ENCODE data around the gene ARL6IP6. TPM values are rescaled to one million over a fixed set of nuclear protein-coding genes. Genes with fewer than 3 reads are reported as not detected.

The ARL6IP6 gene
- polyA plus RNA-seq, 3 donors = 23.3 to 24.7 (median 23.4) TPM

GRCh38 chr2:152763651-152764050 lies 45.2 kb downstream of the ARL6IP6 start:
- no peak overlapping the region for H3K4me2 ChIP-seq (replicated peaks; ENCODE audit: extremely low read depth, low read length, poor library complexity, severe bottlenecking)
- no peaks in the 10 kb centered on the region for H3K79me2 ChIP-seq (ENCODE audit: insufficient read depth, low read length)
- H3K4me1 ChIP-seq (ENCODE audit: control insufficient read depth in 1 of 2, insufficient read depth in 2 of 2, low read length in 2 of 2) = no peaks in the 10 kb centered on the region
- H3K27ac ChIP-seq (ENCODE audit: low read depth in 1 of 2, low read length in 2 of 2) = no peak overlapping the region
- H3K4me3 Mint-ChIP-seq = no peak overlapping the region
- no peak for TF ChIP-seq CTCF (IDR thresholded peaks at IDR 0.05)
- H3K27me3 ChIP-seq (ENCODE audit: control insufficient read depth in 2 of 2, insufficient read depth in 2 of 2, low read length in 2 of 2) = no peaks in the 10 kb centered on the region
- H3K36me3 ChIP-seq (replicated peaks in 1 of 2; ENCODE audit: control insufficient read depth in 1 of 2, insufficient read depth in 2 of 2, low read length in 2 of 2) = peaks cover 13 to 44% of the 10 kb centered on the region in 2 donors
- peaks cover 2 to 3% of the 10 kb centered on the region in 2 donors for H3K9me3 ChIP-seq (replicated peaks in 1 of 2; ENCODE audit: control insufficient read depth in 1 of 2, insufficient read depth in 1 of 2, low read length in 2 of 2)
- H3K27ac Mint-ChIP-seq = no peak overlapping the region
- H3K9ac ChIP-seq (ENCODE audit: insufficient read depth, low read length, poor library complexity, severe bottlenecking) = no peak overlapping the region
- peaks cover 32% of the 10 kb centered on the region in 2 donors for H3K36me3 Mint-ChIP-seq
- H3K9me3 Mint-ChIP-seq = peaks cover 2 to 10% (median 6%) of the 10 kb centered on the region in 7 donors
- no peak overlapping the region for H3K4me3 ChIP-seq (replicated peaks in 1 of 3; ENCODE audit: low read depth in 2 of 3, low read length in 3 of 3)
- no peak overlapping the region for H2AFZ ChIP-seq (ENCODE audit: insufficient read depth, low read depth, low read length, poor library complexity, severe bottlenecking)
- no peaks in the 10 kb centered on the region for H3K4me1 Mint-ChIP-seq
- no peak for DNase-seq
- intact Hi-C loops (cut with micrococcal nuclease) = no loop called here
- WGBS (ENCODE audit: insufficient coverage) = no CpG with 5 or more reads among the region's 1 CpG
- H3K27me3 Mint-ChIP-seq (ENCODE audit: low read depth in 3 of 3) = no peaks in the 10 kb centered on the region
- no peaks in the 10 kb centered on the region for H4K20me1 ChIP-seq (ENCODE audit: insufficient read depth, low read length)

- Histone ChIP-seq H3K4me3 (replicated peaks in 1 of 3; ENCODE audit: low read depth in 2 of 3, low read length in 3 of 3) (no peak overlapping the region), H3K79me2 (ENCODE audit: insufficient read depth, low read length) (no peaks in the 10 kb centered on the region), H3K9me3 (replicated peaks in 1 of 2; ENCODE audit: control insufficient read depth in 1 of 2, insufficient read depth in 1 of 2, low read length in 2 of 2) (peaks cover 2 to 3% of the 10 kb centered on the region in 2 donors), H3K36me3 (replicated peaks in 1 of 2; ENCODE audit: control insufficient read depth in 1 of 2, insufficient read depth in 2 of 2, low read length in 2 of 2) (peaks cover 3 to 18% of the 10 kb centered on the region in 2 donors), H3K27ac (ENCODE audit: low read depth in 1 of 2, low read length in 2 of 2) (no peak overlapping the region), H3K4me1 (ENCODE audit: control insufficient read depth in 1 of 2, insufficient read depth in 2 of 2, low read length in 2 of 2) (no peaks in the 10 kb centered on the region), H3K9ac (ENCODE audit: insufficient read depth, low read length, poor library complexity, severe bottlenecking) (no peak overlapping the region), H3K4me2 (replicated peaks; ENCODE audit: extremely low read depth, low read length, poor library complexity, severe bottlenecking) (no peak overlapping the region), H2AFZ (ENCODE audit: insufficient read depth, low read depth, low read length, poor library complexity, severe bottlenecking) (no peak overlapping the region), H4K20me1 (ENCODE audit: insufficient read depth, low read length) (no peaks in the 10 kb centered on the region), H3K27me3 (ENCODE audit: control insufficient read depth in 2 of 2, insufficient read depth in 2 of 2, low read length in 2 of 2) (no peaks in the 10 kb centered on the region)
- Mint-ChIP-seq H3K4me3 (no peak overlapping the region), H3K27ac (no peak overlapping the region), H3K36me3 (peaks cover 16 to 20% of the 10 kb centered on the region in 2 donors), H3K4me1 (no peaks in the 10 kb centered on the region), H3K9me3 (peaks cover 2 to 10% (median 6%) of the 10 kb centered on the region in 7 donors), H3K27me3 (ENCODE audit: low read depth in 3 of 3) (no peaks in the 10 kb centered on the region)
- no peak for DNase-seq
- no CpG with 5 or more reads among the region's 1 CpG for WGBS (ENCODE audit: insufficient coverage)
- TF ChIP-seq CTCF (IDR thresholded peaks at IDR 0.05) = no peak
- intact Hi-C loops (cut with micrococcal nuclease) = no loop called here
These were observed 48.5 kb downstream of the ARL6IP6 start for GRCh38 chr2:152766928-152767327.
